ENCODE data around the gene FOXP4.

Gene FOXP4

GRCh38 chr6:41651246-41651961, 105.2 kb downstream of the FOXP4 start:
- no peak overlapping the region for H3K4me3 Mint-ChIP-seq
- DNase-seq (no peak), ATAC-seq (replicated peaks) (no peak)
- H3K9me3 Mint-ChIP-seq = no peaks in the 10 kb centered on the region
- H3K27ac Mint-ChIP-seq = no peak overlapping the region
- no peaks in the 10 kb centered on the region for H3K36me3 Mint-ChIP-seq
- H3K27me3 Mint-ChIP-seq = peaks cover 12 to 16% of the 10 kb centered on the region in 2 donors
- peaks cover 0 to 1% of the 10 kb centered on the region in 2 donors for H3K4me1 Mint-ChIP-seq

Measured in stimulated activated naive B cell treated with anti-CD40 and anti-IgM and Interleukin-4, amounts not matched to agents 10 μg/mL and 1 μg/mL and 100 μg/mL, for 72 hours (primary cell).